Measurements from ENCODE around the gene OR4E1.
"Not testable (repeated sequence)": the region's sequence is repeated elsewhere in the genome, so short reads cannot be mapped to it uniquely, and the experiment has no call there.

OR4E1 gene

GRCh38 chr14:21703357-21704326 is 30.0 kb upstream of the OR4E1 start:
- Histone ChIP-seq H3K36me3 (ENCODE audit: insufficient read depth, low read length) (no peaks in the 10 kb centered on the region), H3K27me3 (ENCODE audit: insufficient read depth, low read length) (no peaks in the 10 kb centered on the region), H4K20me1 (ENCODE audit: insufficient read depth, low read length) (no peaks in the 10 kb centered on the region), H3F3A (ENCODE audit: insufficient read depth, low read length) (no peaks in the 10 kb centered on the region), H3K4me1 (ENCODE audit: insufficient read depth, low read length, severe bottlenecking) (no peaks in the 10 kb centered on the region), H3K27ac (ENCODE audit: low read depth, low read length, poor library complexity, severe bottlenecking) (no peak overlapping the region), H3K9ac (ENCODE audit: low read length) (no peak overlapping the region), H3K9me3 (ENCODE audit: low read length) (no peaks in the 10 kb centered on the region), H3K79me2 (ENCODE audit: insufficient read depth, low read length) (no peaks in the 10 kb centered on the region), H3K4me3 (ENCODE audit: low read depth, low read length, poor library complexity, severe bottlenecking) (no peak overlapping the region), H2AFZ (ENCODE audit: low read length) (no peak overlapping the region), H3K4me2 (ENCODE audit: low read length) (no peak overlapping the region), H3K9me2 (ENCODE audit: low read depth, low read length) (no peaks in the 10 kb centered on the region)
- TF ChIP-seq CTCF (IDR thresholded peaks at IDR 0.05; ENCODE audit: low read length): no peak
- no peak for TF ChIP-seq EZH2 (IDR thresholded peaks at IDR 0.05; ENCODE audit: borderline replicate concordance, low read length)

- Histone ChIP-seq H3K9me3 (ENCODE audit: low read length) (no peaks in the 10 kb centered on the region), H3K79me2 (ENCODE audit: insufficient read depth, low read length) (no peaks in the 10 kb centered on the region), H3K36me3 (ENCODE audit: insufficient read depth, low read length) (no peaks in the 10 kb centered on the region), H3K27ac (ENCODE audit: low read depth, low read length, poor library complexity, severe bottlenecking) (no peak overlapping the region), H3K4me3 (ENCODE audit: low read depth, low read length, poor library complexity, severe bottlenecking) (no peak overlapping the region), H3K4me2 (ENCODE audit: low read length) (no peak overlapping the region), H3K4me1 (ENCODE audit: insufficient read depth, low read length, severe bottlenecking) (no peaks in the 10 kb centered on the region), H3K9ac (ENCODE audit: low read length) (no peak overlapping the region), H2AFZ (ENCODE audit: low read length) (no peak overlapping the region), H3K9me2 (ENCODE audit: low read depth, low read length) (no peaks in the 10 kb centered on the region), H3F3A (ENCODE audit: insufficient read depth, low read length) (no peaks in the 10 kb centered on the region), H3K27me3 (ENCODE audit: insufficient read depth, low read length) (no peaks in the 10 kb centered on the region), H4K20me1 (ENCODE audit: insufficient read depth, low read length) (no peaks in the 10 kb centered on the region)
- no peak for TF ChIP-seq EZH2 (IDR thresholded peaks at IDR 0.05; ENCODE audit: borderline replicate concordance, low read length)
- TF ChIP-seq CTCF (IDR thresholded peaks at IDR 0.05; ENCODE audit: low read length): no peak
These were observed 28.7 kb upstream of the OR4E1 start for GRCh38 chr14:21702316-21702715.

GRCh38 chr14:21699551-21699950 is 25.9 kb upstream of the OR4E1 start:
- no peak overlapping the region for H3K9ac ChIP-seq (ENCODE audit: low read length)
- no peaks in the 10 kb centered on the region for H4K20me1 ChIP-seq (ENCODE audit: insufficient read depth, low read length)
- H3K9me3 ChIP-seq (ENCODE audit: low read length): no peaks in the 10 kb centered on the region
- H2AFZ ChIP-seq (ENCODE audit: low read length): no peak overlapping the region
- H3K9me2 ChIP-seq (ENCODE audit: low read depth, low read length): no peaks in the 10 kb centered on the region
- no peaks in the 10 kb centered on the region for H3F3A ChIP-seq (ENCODE audit: insufficient read depth, low read length)
- no peaks in the 10 kb centered on the region for H3K79me2 ChIP-seq (ENCODE audit: insufficient read depth, low read length)
- no peaks in the 10 kb centered on the region for H3K36me3 ChIP-seq (ENCODE audit: insufficient read depth, low read length)
- H3K27me3 ChIP-seq (ENCODE audit: insufficient read depth, low read length): no peaks in the 10 kb centered on the region
- no peak for TF ChIP-seq EZH2 (IDR thresholded peaks at IDR 0.05; ENCODE audit: borderline replicate concordance, low read length)
- no peak for TF ChIP-seq CTCF (IDR thresholded peaks at IDR 0.05; ENCODE audit: low read length)
- H3K4me1 ChIP-seq (ENCODE audit: insufficient read depth, low read length, severe bottlenecking): no peaks in the 10 kb centered on the region
- H3K4me2 ChIP-seq (ENCODE audit: low read length): no peak overlapping the region
- H3K4me3 ChIP-seq (ENCODE audit: low read depth, low read length, poor library complexity, severe bottlenecking): no peak overlapping the region
- no peak overlapping the region for H3K27ac ChIP-seq (ENCODE audit: low read depth, low read length, poor library complexity, severe bottlenecking)

- H3K27me3 ChIP-seq (ENCODE audit: insufficient read depth, low read length); H3K36me3 ChIP-seq (ENCODE audit: insufficient read depth, low read length); H3K4me1 ChIP-seq (ENCODE audit: insufficient read depth, low read length, severe bottlenecking); H3F3A ChIP-seq (ENCODE audit: insufficient read depth, low read length); H2AFZ ChIP-seq (ENCODE audit: low read length); H3K4me2 ChIP-seq (ENCODE audit: low read length); H3K79me2 ChIP-seq (ENCODE audit: insufficient read depth, low read length); H3K9me2 ChIP-seq (ENCODE audit: low read depth, low read length); H3K9me3 ChIP-seq (ENCODE audit: low read length); H3K9ac ChIP-seq (ENCODE audit: low read length); H3K4me3 ChIP-seq (ENCODE audit: low read depth, low read length, poor library complexity, severe bottlenecking); H4K20me1 ChIP-seq (ENCODE audit: insufficient read depth, low read length); H3K27ac ChIP-seq (ENCODE audit: low read depth, low read length, poor library complexity, severe bottlenecking): not testable (repeated sequence)
These were observed 24.9 kb upstream of the OR4E1 start for GRCh38 chr14:21698538-21698937.

GRCh38 chr14:21697662-21698061 is 24.0 kb upstream of the OR4E1 start:
- H3F3A ChIP-seq (ENCODE audit: insufficient read depth, low read length); H3K9me2 ChIP-seq (ENCODE audit: low read depth, low read length); H3K4me1 ChIP-seq (ENCODE audit: insufficient read depth, low read length, severe bottlenecking); H3K4me2 ChIP-seq (ENCODE audit: low read length); H3K27ac ChIP-seq (ENCODE audit: low read depth, low read length, poor library complexity, severe bottlenecking); H3K9ac ChIP-seq (ENCODE audit: low read length); H3K36me3 ChIP-seq (ENCODE audit: insufficient read depth, low read length); H3K4me3 ChIP-seq (ENCODE audit: low read depth, low read length, poor library complexity, severe bottlenecking); H3K9me3 ChIP-seq (ENCODE audit: low read length); H2AFZ ChIP-seq (ENCODE audit: low read length); H3K79me2 ChIP-seq (ENCODE audit: insufficient read depth, low read length); H4K20me1 ChIP-seq (ENCODE audit: insufficient read depth, low read length); H3K27me3 ChIP-seq (ENCODE audit: insufficient read depth, low read length): not testable (repeated sequence)
